Measurements from ENCODE around the gene STK32B.

GRCh38 chr4:5276475-5277075, 225.3 kb downstream of the STK32B start:
- TF ChIP-seq BHLHE40 (IDR thresholded peaks at IDR 0.05; ENCODE audit: borderline replicate concordance) (no peak), ELF4 (IDR thresholded peaks at IDR 0.05) (no peak), ARNT (IDR thresholded peaks at IDR 0.05) (no peak), TARDBP (IDR thresholded peaks at IDR 0.05) (no peak), SP1 (IDR thresholded peaks at IDR 0.05) (no peak), LEF1 (IDR thresholded peaks at IDR 0.05; ENCODE audit: borderline replicate concordance) (no peak), CTBP1 (IDR thresholded peaks at IDR 0.05; ENCODE audit: borderline replicate concordance) (no peak), NFRKB (IDR thresholded peaks at IDR 0.05) (no peak), FOXM1 (IDR thresholded peaks at IDR 0.05; ENCODE audit: borderline replicate concordance) (no peak), HDGF (IDR thresholded peaks at IDR 0.05; ENCODE audit: borderline replicate concordance) (no peak), FOXA1 (IDR thresholded peaks at IDR 0.05) (no peak), L3MBTL2 (conservative IDR thresholded peaks at IDR 0.05) (no peak), FOXK2 (IDR thresholded peaks at IDR 0.05) (no peak)
